Measurements from ENCODE around the gene PDXP.

PDXP gene

DNA sequence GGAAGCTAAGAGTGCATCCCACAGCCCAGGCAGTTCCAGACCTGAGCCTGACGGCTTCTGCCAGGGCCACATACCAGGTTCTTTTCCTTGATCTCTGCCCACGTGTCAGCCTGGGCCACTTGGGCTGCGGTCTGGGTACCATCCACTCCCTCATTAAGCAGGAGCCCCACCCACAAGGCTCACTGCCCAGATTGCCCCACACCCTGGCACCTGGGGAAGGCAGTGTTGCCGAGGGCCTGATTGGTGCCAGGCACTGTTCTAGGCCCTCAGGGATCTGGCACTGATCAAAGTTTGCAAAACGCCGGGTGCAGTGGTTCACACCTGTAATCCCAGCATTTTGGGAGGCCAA is 34.5 kb upstream of the PDXP start:
- H3K4me3 ChIP-seq (ENCODE audit: low read length), result no peak overlapping the region
- TF ChIP-seq ZNF274 (IDR thresholded peaks at IDR 0.05; ENCODE audit: low read depth, low read length), result no peak

DNA sequence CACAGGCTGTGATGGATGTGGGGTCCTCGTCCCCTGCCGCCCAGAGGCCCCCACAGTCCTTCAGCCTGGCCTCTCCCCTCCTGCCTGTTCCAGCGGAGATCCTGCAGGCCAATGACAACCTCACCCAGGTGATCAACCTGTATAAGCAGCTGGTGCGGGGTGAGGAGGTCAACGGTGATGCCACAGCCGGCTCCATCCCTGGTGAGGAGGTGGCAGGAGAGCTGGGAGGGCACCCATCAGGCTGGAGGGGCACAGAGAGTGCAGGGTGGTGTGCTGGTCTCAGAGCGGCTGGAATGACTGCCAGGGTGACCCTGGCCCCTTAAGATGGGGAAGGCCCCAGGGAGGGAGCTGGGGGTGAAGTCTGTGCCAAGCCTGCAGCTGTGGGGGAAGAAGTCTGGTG is 33.6 kb upstream of the PDXP start:
- H3K4me3 ChIP-seq (ENCODE audit: low read length), result no peak overlapping the region
- TF ChIP-seq ZNF274 (IDR thresholded peaks at IDR 0.05; ENCODE audit: low read depth, low read length), result no peak

DNA sequence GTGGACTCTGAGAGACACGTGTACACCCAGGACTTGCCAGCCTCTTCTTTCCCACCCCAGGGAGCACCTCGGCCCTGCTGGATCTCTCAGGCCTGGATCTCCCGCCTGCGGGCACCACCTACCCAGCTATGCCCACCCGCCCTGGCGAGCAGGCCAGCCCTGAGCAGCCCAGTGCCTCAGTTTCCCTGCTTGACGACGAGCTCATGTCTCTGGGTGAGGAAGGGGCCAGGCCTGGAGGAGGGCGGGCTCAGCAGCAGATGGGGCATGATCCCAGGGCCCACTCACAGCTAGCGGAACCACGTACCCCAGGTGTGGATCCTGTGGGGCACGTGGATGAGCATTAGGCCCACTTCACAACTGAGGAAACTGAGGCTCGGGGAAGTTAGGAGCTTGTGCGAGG is 32.8 kb upstream of the PDXP start:
- H3K4me3 ChIP-seq (ENCODE audit: low read length), result no peak overlapping the region
- TF ChIP-seq ZNF274 (IDR thresholded peaks at IDR 0.05; ENCODE audit: low read depth, low read length), result no peak

- no peak overlapping the region for H3K4me3 ChIP-seq (ENCODE audit: low read length)
- no peak for TF ChIP-seq ZNF274 (IDR thresholded peaks at IDR 0.05; ENCODE audit: low read depth, low read length)
Observed at GRCh38 chr22:37626144-37626543, 32.4 kb upstream of the PDXP start.

GRCh38 chr22:37626556-37627075 is 31.9 kb upstream of the PDXP start:
- TF ChIP-seq ZNF274 (IDR thresholded peaks at IDR 0.05; ENCODE audit: low read depth, low read length), result no peak

DNA sequence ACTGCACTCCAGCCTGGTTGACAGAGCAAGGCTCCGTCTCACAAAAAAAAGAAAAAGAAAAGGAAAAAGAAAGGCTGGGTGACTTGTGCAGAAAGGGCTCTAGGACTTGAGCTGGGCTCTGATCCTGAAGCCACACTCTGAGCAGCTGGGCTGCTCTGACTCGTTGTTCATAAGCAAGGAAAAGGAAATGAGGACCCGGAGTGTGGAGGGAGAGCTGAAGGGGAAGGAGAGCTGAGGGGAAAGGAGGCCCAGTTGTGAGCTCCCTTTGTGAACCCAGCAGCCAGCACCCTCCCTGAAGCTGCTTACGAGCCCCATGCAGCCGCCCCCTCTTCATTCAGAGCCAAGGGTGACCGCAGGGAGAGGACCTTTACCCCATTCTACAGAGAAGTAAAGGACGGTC is 31.4 kb upstream of the PDXP start:
- no peak overlapping the region for H3K4me3 ChIP-seq (ENCODE audit: low read length)
- TF ChIP-seq ZNF274 (IDR thresholded peaks at IDR 0.05; ENCODE audit: low read depth, low read length), result no peak

More at GRCh38 chr22:37626556-37627075, 31.9 kb upstream of the PDXP start:
- H3K4me3 ChIP-seq (ENCODE audit: low read length), result no peak overlapping the region

DNA sequence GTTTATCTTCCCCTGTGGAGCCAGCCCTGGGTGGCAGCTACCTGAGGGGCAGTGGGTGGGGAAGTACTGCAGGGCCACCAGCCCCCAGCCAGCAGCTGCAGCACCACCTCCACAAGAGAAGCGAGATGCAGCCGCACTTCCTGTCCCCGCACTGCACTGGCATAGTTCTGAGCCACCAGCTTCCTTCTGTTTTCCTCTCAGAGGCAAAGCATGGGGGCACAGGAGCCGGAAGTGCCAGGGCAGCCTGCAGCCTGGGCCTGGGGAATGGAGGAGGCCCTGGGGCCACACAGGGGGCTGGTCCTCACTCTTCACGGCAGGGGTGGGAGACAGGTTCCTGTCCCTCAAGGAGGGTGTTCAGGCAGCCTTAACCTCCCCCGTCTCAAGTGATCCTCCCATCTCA is 31.0 kb upstream of the PDXP start:
- TF ChIP-seq ZNF274 (IDR thresholded peaks at IDR 0.05; ENCODE audit: low read depth, low read length), result no peak
- H3K4me3 ChIP-seq (ENCODE audit: low read length), result no peak overlapping the region

- TF ChIP-seq ZNF274 (IDR thresholded peaks at IDR 0.05; ENCODE audit: low read depth, low read length), result no peak
- H3K4me3 ChIP-seq (ENCODE audit: low read length), result no peak overlapping the region
Observed at GRCh38 chr22:37628830-37629229, 29.7 kb upstream of the PDXP start.

DNA sequence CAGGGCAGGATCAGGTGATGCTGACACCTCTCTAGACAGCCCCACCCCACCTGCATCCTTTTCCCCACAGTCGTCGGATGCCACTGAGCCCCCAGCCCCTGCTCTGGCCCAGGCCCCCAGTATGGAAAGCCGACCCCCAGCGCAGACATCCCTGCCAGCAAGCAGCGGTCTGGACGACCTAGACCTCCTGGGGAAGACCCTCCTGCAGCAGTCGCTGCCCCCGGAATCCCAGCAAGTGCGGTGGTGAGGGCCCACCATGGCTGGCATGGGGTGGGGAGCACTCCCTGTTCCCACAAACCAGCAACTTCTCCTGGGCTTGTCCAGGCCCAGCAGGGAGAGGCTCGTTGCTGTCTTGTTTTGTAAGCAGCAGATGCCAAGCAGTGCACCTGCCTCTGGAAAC is 28.6 kb upstream of the PDXP start:
- no peak overlapping the region for H3K4me3 ChIP-seq (ENCODE audit: low read length)
- no peak for TF ChIP-seq ZNF274 (IDR thresholded peaks at IDR 0.05; ENCODE audit: low read depth, low read length)

- TF ChIP-seq ZNF274 (IDR thresholded peaks at IDR 0.05; ENCODE audit: low read depth, low read length), result no peak
- H3K4me3 ChIP-seq (ENCODE audit: low read length), result no peak overlapping the region
Observed at GRCh38 chr22:37630839-37631435, 27.6 kb upstream of the PDXP start.

DNA sequence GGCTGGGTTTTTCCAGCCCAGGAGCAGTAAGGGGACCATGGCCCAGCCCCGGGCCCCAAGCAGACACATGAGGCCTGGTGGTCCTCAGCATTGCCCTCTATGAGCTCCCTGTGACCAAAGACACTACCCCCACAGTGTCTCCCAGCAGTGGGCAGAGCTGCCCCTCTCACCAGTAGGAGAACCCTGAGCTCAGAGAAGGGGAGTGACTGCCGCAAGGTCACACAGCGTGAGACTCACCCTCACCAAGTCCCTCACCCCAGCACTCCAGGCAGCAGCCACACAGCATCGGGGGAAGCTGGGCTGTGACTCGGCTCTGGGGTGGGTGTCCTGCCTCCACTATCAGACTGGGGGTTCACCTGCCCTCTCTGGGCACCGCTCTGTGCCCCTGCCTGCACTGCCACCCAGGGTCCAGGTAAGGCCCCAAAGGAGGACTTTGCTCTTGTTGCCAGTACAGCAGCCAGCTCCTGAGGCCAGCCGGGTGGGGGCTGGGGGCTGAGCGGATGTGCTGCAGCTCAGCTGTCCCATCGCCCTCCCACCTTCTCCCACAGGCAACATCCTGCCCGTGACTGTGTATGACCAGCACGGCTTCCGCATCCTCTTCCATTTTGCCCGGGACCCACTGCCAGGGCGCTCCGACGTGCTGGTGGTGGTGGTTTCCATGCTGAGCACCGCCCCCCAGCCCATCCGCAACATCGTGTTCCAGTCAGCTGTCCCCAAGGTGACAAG is 26.9 kb upstream of the PDXP start:
- TF ChIP-seq ZNF274 (IDR thresholded peaks at IDR 0.05; ENCODE audit: low read depth, low read length), result no peak
- H3K4me3 ChIP-seq (ENCODE audit: low read length), result no peak overlapping the region

GRCh38 chr22:37632174-37633088 is 26.1 kb upstream of the PDXP start:
- TF ChIP-seq ZNF274 (IDR thresholded peaks at IDR 0.05; ENCODE audit: low read depth, low read length), result no peak
- no peak overlapping the region for H3K4me3 ChIP-seq (ENCODE audit: low read length)

- TF ChIP-seq ZNF274 (IDR thresholded peaks at IDR 0.05; ENCODE audit: low read depth, low read length), result no peak
- H3K4me3 ChIP-seq (ENCODE audit: low read length), result no peak overlapping the region
Observed at GRCh38 chr22:37633089-37633624, 25.4 kb upstream of the PDXP start.
